ENCODE data around the gene ZNF560. TPM values are rescaled to one million over a fixed set of nuclear protein-coding genes. Genes with fewer than 3 reads are reported as not detected.
"Not testable (repeated sequence)": the region's sequence is repeated elsewhere in the genome, so short reads cannot be mapped to it uniquely, and the experiment has no call there.

ZNF560 gene
- total RNA-seq (2021) = 4.4 to 5.8 TPM (median 4.9 TPM) in 3 replicates
- Bru-seq, nascent RNA = percentile 63 among the genes with signal in this experiment
- long read RNA-seq, experiment 1, partial matches to known transcripts = 0 of 5 reads
- long read RNA-seq, experiment 1, other reads (novel, unspliced or antisense) = 2 of 5 reads
- long read RNA-seq, experiment 2, transcript ZNF560-201 (10 exons, 2,654 nt) = major isoform, 6 of 9 reads
- long read RNA-seq, experiment 2, partial matches to known transcripts = 1 of 9 reads
- long read RNA-seq, experiment 2, other reads (novel, unspliced or antisense) = 2 of 9 reads
- long read RNA-seq, experiment 3, partial matches to known transcripts = 0 of 5 reads
- long read RNA-seq, experiment 3, other reads (novel, unspliced or antisense) = 3 of 5 reads

DNA sequence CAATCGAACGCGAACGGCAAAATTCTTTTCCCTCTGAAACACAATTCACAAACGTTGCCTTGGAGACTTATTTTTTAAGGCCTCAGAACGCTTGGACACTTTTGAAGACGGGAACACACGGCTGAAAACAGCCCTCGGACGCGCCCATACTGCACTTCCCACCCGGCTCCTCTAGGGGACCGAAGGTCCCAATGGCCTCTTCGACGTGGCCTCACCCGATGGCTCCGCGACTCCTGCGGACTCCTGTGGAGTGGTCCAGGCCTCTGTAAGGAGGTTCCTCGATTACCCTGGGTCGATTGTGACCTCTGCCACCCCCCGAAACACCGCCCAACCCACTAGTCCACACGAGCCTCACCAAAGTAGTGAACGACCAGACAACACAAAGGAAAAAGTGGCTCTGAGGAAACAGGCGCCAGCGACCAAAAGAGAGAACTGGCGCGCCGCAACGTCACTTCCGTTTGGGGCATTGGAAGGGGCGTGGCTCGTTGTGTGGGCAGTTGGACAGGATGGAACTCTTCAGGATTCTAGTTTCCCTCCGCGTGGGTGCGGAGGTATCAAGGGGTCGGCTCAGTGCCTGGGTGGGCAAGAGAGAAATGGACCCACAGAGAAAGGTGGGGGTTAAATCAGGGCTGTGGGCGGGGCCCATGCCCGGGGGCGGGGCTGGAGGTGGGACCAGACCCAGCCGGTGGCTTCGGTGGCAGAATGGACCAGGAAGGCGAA, at the start of gene ZNF560:
Gene ZNF560 (minus strand): TSS at position 434 of the 720 bp plus-strand sequence. CDS start 23,303 bp downstream, outside the sequence.
- no peaks in the 10 kb centered on the region for H3K4me1 Mint-ChIP-seq
- peak; percentile 89 for ATAC-seq
- TF ChIP-seq GRHL2 (CRISPR knock-in tag; IDR thresholded peaks at IDR 0.05; ENCODE audit: insufficient replicate concordance, severe bottlenecking) (no peak), ETV6 (CRISPR knock-in tag; IDR thresholded peaks at IDR 0.05) (no peak)
- TF ChIP-seq, protein P1, sequence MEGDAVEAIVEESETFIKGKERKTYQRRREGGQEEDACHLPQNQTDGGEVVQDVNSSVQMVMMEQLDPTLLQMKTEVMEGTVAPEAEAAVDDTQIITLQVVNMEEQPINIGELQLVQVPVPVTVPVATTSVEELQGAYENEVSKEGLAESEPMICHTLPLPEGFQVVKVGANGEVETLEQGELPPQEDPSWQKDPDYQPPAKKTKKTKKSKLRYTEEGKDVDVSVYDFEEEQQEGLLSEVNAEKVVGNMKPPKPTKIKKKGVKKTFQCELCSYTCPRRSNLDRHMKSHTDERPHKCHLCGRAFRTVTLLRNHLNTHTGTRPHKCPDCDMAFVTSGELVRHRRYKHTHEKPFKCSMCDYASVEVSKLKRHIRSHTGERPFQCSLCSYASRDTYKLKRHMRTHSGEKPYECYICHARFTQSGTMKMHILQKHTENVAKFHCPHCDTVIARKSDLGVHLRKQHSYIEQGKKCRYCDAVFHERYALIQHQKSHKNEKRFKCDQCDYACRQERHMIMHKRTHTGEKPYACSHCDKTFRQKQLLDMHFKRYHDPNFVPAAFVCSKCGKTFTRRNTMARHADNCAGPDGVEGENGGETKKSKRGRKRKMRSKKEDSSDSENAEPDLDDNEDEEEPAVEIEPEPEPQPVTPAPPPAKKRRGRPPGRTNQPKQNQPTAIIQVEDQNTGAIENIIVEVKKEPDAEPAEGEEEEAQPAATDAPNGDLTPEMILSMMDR (IDR thresholded peaks at IDR 0.05) = peak; percentile 55; the same call in 1 of the 2 replicates
- POLR2A ChIA-PET = no interaction called here
- H3K9me3 Mint-ChIP-seq = peaks cover 52% of the 10 kb centered on the region
- H3K27ac Mint-ChIP-seq = peak within 1 kb of the TSS; percentile 88; the same call in 1 of the 2 replicates
- peaks cover 44% of the 10 kb centered on the region for H3K36me3 Mint-ChIP-seq
- CTCF ChIA-PET = interaction anchor here (0.9 kb wide), 1 partner anchor 309 kb away, joined by 3 read pairs; no protein-coding TSS in a partner anchor
- peak within 1 kb of the TSS; percentile 78 for H3K4me3 Mint-ChIP-seq
- DNase-seq (ENCODE audit: low spot score) = peak; percentile 59
- H3K27me3 Mint-ChIP-seq (ENCODE audit: low read depth) = peaks cover 15% of the 10 kb centered on the region

DNA sequence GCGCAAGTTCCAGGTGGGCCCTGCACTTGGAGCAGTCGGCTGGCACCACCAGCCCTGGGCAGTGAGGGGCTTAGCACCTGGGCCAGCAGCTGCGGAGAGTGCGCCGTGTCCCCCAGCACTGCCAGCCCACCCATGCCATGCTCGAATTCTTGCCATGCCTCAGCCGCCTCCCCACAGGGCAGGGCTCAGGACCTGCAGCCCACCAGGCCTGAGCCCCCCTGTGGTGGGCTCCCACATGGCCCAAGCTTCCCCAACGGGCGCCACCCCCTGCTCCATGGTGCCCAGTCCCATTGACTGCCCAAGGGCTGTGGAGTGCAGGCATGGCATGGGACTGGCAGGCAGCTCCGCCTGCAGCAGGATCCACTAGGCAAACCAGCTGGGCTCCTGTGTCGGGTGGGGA, 49.5 kb upstream of the ZNF560 start:
- H3K4me1 Mint-ChIP-seq = no peaks in the 10 kb centered on the region
- ATAC-seq = no peak
- ChIA-PET CTCF (no interaction called here), POLR2A (no interaction called here)
- DNase-seq (ENCODE audit: low spot score) = no peak
- peaks cover 36% of the 10 kb centered on the region for H3K9me3 Mint-ChIP-seq
- no peak overlapping the region for H3K27ac Mint-ChIP-seq
- peaks cover 27% of the 10 kb centered on the region for H3K36me3 Mint-ChIP-seq
- peaks cover 9% of the 10 kb centered on the region for H3K27me3 Mint-ChIP-seq (ENCODE audit: low read depth)
- no peak overlapping the region for H3K4me3 Mint-ChIP-seq
- TF ChIP-seq FOXK1 (CRISPR knock-in tag; IDR thresholded peaks at IDR 0.05) = no peak

DNA sequence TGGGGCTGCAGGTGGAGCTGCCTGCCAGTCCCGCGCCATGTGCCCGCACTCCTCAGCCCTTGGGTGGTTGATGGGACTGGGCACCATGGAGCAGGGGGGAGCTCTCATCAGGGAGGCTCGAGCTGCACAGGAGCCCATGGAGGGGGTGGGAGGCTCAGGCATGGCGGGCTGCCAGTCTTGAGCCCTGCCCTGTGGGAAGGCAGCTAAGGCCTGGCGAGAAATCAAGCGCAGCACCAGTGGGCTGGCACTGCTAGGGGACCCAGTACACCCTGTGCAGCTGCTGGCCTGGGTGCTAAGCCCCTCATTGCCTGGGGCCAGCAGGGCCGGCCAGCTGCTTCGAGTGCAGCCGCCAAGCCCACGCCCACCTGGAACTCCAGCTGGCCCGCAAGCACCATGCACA, 42.9 kb upstream of the ZNF560 start:
- H3K4me3 Mint-ChIP-seq; DNase-seq (ENCODE audit: low spot score); H3K27me3 Mint-ChIP-seq (ENCODE audit: low read depth); CTCF ChIA-PET; H3K27ac Mint-ChIP-seq; ATAC-seq; H3K4me1 Mint-ChIP-seq: not testable (repeated sequence)
- peaks cover 18% of the 10 kb centered on the region for H3K36me3 Mint-ChIP-seq
- H3K9me3 Mint-ChIP-seq = peaks cover 25% of the 10 kb centered on the region
- POLR2A ChIA-PET = interaction anchor here (0.6 kb wide), 1 partner anchor 1195 kb away, joined by 4 read pairs; no protein-coding TSS in a partner anchor

DNA sequence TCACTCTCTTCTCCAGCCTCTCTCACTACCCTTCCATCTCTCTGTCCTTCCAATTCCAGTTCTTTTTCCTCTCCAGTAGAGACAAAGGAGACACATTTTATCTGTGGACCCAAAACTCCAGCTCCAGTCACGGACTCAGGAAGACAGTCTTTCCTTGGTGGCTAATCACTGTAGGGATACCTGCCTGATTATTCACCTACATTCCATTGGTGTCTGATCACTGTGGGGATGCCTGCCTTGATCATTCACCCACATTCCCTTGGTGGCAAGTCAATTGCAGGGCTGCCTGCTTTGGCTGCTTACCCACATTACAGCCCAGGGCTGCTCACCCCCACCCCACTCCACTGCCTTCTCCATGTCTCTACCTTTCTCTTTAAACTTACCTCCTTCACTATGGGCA, 41.5 kb upstream of the ZNF560 start:
- CTCF ChIA-PET; POLR2A ChIA-PET; ATAC-seq; H3K27me3 Mint-ChIP-seq (ENCODE audit: low read depth); DNase-seq (ENCODE audit: low spot score); H3K4me1 Mint-ChIP-seq: not testable (repeated sequence)
- peaks cover 32% of the 10 kb centered on the region for H3K36me3 Mint-ChIP-seq
- peak overlapping the region; percentile 99 for H3K4me3 Mint-ChIP-seq
- peak overlapping the region; percentile 83 for H3K27ac Mint-ChIP-seq
- H3K9me3 Mint-ChIP-seq = peaks cover 32% of the 10 kb centered on the region

DNA sequence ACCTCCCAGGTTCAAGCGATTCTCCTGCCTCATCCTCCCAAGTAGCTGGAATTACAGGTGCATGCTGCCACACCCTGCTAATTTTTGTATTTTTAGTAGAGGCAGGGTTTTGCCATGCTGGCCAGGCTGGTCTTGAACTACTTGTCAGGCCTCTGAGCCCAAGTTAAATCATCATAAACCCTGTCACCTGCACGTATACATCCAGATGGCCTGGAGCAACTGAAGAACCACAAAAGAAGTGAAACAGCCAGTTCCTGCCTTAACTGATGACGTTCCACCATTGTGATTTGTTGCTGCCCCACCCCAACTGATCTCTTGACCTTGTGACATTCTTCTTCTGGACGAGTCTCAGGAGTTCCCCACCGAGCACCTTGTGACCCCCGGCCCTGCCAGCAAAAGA, 40.8 kb upstream of the ZNF560 start:
- Mint-ChIP-seq H3K4me3 (peak overlapping the region; percentile 99), H3K36me3 (peaks cover 39% of the 10 kb centered on the region), H3K27ac (peak overlapping the region; percentile 83), H3K9me3 (peaks cover 32% of the 10 kb centered on the region)
- H3K27me3 Mint-ChIP-seq (ENCODE audit: low read depth); H3K4me1 Mint-ChIP-seq; DNase-seq (ENCODE audit: low spot score); ATAC-seq; POLR2A ChIA-PET; CTCF ChIA-PET: not testable (repeated sequence)

DNA sequence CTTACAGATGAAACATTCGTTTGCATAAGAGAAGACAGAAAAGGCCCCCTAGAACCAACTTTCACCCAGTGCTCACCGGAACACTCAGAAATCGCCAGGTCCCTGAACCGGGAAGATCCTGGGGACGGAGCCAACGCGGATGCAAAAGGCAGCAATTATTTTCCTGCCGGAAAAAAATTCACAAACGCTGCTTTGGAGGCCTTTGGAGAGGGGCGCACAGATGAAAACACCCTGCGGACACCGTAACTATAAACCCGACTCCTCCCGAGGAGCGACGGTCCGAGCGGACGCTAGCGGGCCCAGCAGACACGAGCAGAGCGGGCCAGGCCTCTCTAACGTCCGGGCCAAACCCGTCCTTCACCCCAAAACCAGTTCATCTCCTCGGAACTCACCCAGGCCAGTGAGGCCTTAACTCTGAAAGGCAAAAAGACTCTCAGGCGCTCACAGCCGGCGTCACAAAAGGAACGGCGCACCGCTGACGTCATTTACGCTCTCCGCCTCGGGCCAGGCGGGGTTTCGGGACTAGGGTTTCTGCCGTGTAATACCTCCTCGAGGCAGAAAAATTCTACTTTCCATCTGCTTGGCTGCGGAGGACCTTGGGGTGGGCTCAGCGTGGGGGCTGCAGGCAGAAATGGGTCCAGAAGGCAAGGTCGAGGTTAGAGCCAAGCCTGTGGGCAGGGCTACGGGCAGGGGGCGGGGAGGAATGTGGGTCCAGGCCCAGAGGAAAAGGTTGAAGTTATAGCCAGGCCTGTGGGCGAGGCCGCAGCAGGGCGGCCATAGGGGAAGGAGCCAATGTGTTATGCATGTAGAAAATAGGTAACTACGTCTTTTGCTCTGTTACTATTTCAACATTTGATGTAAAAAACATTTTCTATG, 40.0 kb upstream of the ZNF560 start, which contains the start of gene ZNF426:
Gene ZNF426 (minus strand): TSS at position 463 of the 876 bp plus-strand sequence. CDS start 2,413 bp downstream, outside the sequence.
- Mint-ChIP-seq H3K27me3 (ENCODE audit: low read depth) (peaks cover 3% of the 10 kb centered on the region; the same call in 1 of the 2 replicates), H3K9me3 (peaks cover 38% of the 10 kb centered on the region), H3K4me1 (peaks cover 6% of the 10 kb centered on the region), H3K4me3 (peak within 1 kb of the TSS; percentile 99), H3K36me3 (peaks cover 47% of the 10 kb centered on the region), H3K27ac (peak within 1 kb of the TSS; percentile 100)
- ChIA-PET CTCF (no interaction called here), POLR2A (no interaction called here)
- DNase-seq (ENCODE audit: low spot score) (peak; percentile 89), ATAC-seq (peak; percentile 95)
- TF ChIP-seq GRHL2 (CRISPR knock-in tag; IDR thresholded peaks at IDR 0.05; ENCODE audit: insufficient replicate concordance, severe bottlenecking) (no peak), NR3C1 (CRISPR knock-in tag; conservative IDR thresholded peaks at IDR 0.05; ENCODE audit: low read depth) (no peak), OVOL2 (CRISPR knock-in tag; IDR thresholded peaks at IDR 0.05; ENCODE audit: borderline replicate concordance) (no peak), TEAD4 (CRISPR knock-in tag; IDR thresholded peaks at IDR 0.05) (peak; percentile 20; the same call in 1 of the 2 replicates), ESRRA (CRISPR knock-in tag; IDR thresholded peaks at IDR 0.05; ENCODE audit: borderline replicate concordance) (no peak; the same call in 1 of the 2 replicates), TCF7 (CRISPR knock-in tag; IDR thresholded peaks at IDR 0.05; ENCODE audit: low read depth) (no peak), ZNF232 (CRISPR knock-in tag; IDR thresholded peaks at IDR 0.05) (no peak), ELF4 (CRISPR knock-in tag; IDR thresholded peaks at IDR 0.05; ENCODE audit: low read depth) (no peak), ZNF317 (CRISPR knock-in tag; IDR thresholded peaks at IDR 0.05; ENCODE audit: borderline replicate concordance, low read depth) (no peak), ZNF121 (CRISPR knock-in tag; IDR thresholded peaks at IDR 0.05) (no peak)
- TF ChIP-seq, protein P2, sequence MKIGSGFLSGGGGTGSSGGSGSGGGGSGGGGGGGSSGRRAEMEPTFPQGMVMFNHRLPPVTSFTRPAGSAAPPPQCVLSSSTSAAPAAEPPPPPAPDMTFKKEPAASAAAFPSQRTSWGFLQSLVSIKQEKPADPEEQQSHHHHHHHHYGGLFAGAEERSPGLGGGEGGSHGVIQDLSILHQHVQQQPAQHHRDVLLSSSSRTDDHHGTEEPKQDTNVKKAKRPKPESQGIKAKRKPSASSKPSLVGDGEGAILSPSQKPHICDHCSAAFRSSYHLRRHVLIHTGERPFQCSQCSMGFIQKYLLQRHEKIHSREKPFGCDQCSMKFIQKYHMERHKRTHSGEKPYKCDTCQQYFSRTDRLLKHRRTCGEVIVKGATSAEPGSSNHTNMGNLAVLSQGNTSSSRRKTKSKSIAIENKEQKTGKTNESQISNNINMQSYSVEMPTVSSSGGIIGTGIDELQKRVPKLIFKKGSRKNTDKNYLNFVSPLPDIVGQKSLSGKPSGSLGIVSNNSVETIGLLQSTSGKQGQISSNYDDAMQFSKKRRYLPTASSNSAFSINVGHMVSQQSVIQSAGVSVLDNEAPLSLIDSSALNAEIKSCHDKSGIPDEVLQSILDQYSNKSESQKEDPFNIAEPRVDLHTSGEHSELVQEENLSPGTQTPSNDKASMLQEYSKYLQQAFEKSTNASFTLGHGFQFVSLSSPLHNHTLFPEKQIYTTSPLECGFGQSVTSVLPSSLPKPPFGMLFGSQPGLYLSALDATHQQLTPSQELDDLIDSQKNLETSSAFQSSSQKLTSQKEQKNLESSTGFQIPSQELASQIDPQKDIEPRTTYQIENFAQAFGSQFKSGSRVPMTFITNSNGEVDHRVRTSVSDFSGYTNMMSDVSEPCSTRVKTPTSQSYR (CRISPR knock-in tag; IDR thresholded peaks at IDR 0.05) = no peak
